A549 (cell line): Measurements from ENCODE around the gene GALNTL6.

ENCODE experiments used
- MAX ChIP-seq: IDR thresholded peaks from 2 replicates; pipeline ENCODE4 v1.6.1; 2012
- MYC ChIP-seq: IDR thresholded peaks from 2 replicates; pipeline ENCODE4 v1.6.1; 2012; ENCODE audit warnings: mild to moderate bottlenecking, inconsistent platforms, low read length, improper control_type of control experiment, borderline replicate concordance
- NFE2L2 ChIP-seq: fragments of 150-350 bp; conservative IDR thresholded peaks from 2 replicates; pipeline ENCODE4 v1.6.1; 2014; ENCODE audit warnings: low read length
- POLR2A ChIP-seq: IDR thresholded peaks from 2 replicates; pipeline ENCODE4 v1.6.1; 2012; ENCODE audit warnings: mild to moderate bottlenecking, low read length
- RAD21 ChIP-seq, 2 experiments: fragments of >200 bp in 1 of 2; sonication (Bioruptor Twin) in 1 of 2; formaldehyde crosslinking in 1 of 2; IDR thresholded peaks in 1 of 2; conservative IDR thresholded peaks in 1 of 2; 2 replicates in 1 of 2; 3 replicates in 1 of 2; pipeline ENCODE4 v1.6.1; 2012 to 2018; ENCODE audit warnings: inconsistent platforms in 1 of 2
- SMC3 ChIP-seq: fragments of >200 bp; sonication (Bioruptor Twin); formaldehyde crosslinking; IDR thresholded peaks from 3 replicates; pipeline ENCODE4 v1.6.1; 2018; ENCODE audit warnings: inconsistent platforms
- TF ChIP-seq, protein P1 (sequence below): fragments of >200 bp; sonication (Bioruptor Twin); formaldehyde crosslinking; IDR thresholded peaks from 3 replicates; pipeline ENCODE4 v1.5.1; 2016

- 0 out of 5 replicates have a peak, but pooled peaks of 1 of the 2 experiments have one; percentile 8 for TF ChIP-seq RAD21 (conservative IDR thresholded peaks at IDR 0.05 in 1 of 2, IDR thresholded peaks at IDR 0.05 in 1 of 2)
- TF ChIP-seq NFE2L2: no peak
- TF ChIP-seq, protein P1, sequence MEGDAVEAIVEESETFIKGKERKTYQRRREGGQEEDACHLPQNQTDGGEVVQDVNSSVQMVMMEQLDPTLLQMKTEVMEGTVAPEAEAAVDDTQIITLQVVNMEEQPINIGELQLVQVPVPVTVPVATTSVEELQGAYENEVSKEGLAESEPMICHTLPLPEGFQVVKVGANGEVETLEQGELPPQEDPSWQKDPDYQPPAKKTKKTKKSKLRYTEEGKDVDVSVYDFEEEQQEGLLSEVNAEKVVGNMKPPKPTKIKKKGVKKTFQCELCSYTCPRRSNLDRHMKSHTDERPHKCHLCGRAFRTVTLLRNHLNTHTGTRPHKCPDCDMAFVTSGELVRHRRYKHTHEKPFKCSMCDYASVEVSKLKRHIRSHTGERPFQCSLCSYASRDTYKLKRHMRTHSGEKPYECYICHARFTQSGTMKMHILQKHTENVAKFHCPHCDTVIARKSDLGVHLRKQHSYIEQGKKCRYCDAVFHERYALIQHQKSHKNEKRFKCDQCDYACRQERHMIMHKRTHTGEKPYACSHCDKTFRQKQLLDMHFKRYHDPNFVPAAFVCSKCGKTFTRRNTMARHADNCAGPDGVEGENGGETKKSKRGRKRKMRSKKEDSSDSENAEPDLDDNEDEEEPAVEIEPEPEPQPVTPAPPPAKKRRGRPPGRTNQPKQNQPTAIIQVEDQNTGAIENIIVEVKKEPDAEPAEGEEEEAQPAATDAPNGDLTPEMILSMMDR: no peak
- no peak for TF ChIP-seq POLR2A
- no peak for TF ChIP-seq MAX
- no peak for TF ChIP-seq MYC
- no peak for TF ChIP-seq SMC3
These were observed 783.0 kb downstream of the GALNTL6 start for GRCh38 chr4:172596206-172596605.
